ENCODE results near the gene TMEM184A.

GRCh38 chr7:1521456-1521855 lies 34.5 kb downstream of the TMEM184A start:
- TF ChIP-seq CTCF (IDR thresholded peaks at IDR 0.05) (no peak), EP300 (IDR thresholded peaks at IDR 0.05) (no peak), POLR2A (IDR thresholded peaks at IDR 0.05) (no peak)
